Adrenal gland (tissue), 5 donors: ENCODE measurements around the gene RCC2.

ENCODE experiments used
- CTCF ChIP-seq, 6 experiments: fragments of 450-650 bp in 4 of 6; fragments of 200-600 bp in 2 of 6; sonication (generic) in 1 of 6; IDR thresholded peaks; 1 replicate in 5 of 6; 2 replicates in 1 of 6; pipeline versions ENCODE4 v1.5.1 to v1.8.0; 2016 to 2021; ENCODE audit warnings: antibody characterized with exemption in 6 of 6, mild to moderate bottlenecking in 2 of 6, moderate library complexity in 1 of 6
- POLR2A ChIP-seq, 2 donors: fragments of 450-650 bp; IDR thresholded peaks; one replicate each; pipeline ENCODE4 v1.6.1; 2017; ENCODE audit warnings: antibody characterized with exemption in 2 of 2, mild to moderate bottlenecking in 2 of 2, moderate library complexity in 1 of 2
- donor health status: DM: no; HTN: no; CAD: no.

GRCh38 chr1:17425806-17426600 lies 13.5 kb downstream of the RCC2 start:
- no peak for TF ChIP-seq CTCF (IDR thresholded peaks at IDR 0.05)
- no peak for TF ChIP-seq POLR2A (IDR thresholded peaks at IDR 0.05)
